ENCODE measurements around the gene ARMH3. TPM values are rescaled to one million over a fixed set of nuclear protein-coding genes. Genes with fewer than 3 reads are reported as not detected.

ARMH3 gene
- total RNA-seq, 1 donor from 2014 or later: 26.4 TPM

DNA sequence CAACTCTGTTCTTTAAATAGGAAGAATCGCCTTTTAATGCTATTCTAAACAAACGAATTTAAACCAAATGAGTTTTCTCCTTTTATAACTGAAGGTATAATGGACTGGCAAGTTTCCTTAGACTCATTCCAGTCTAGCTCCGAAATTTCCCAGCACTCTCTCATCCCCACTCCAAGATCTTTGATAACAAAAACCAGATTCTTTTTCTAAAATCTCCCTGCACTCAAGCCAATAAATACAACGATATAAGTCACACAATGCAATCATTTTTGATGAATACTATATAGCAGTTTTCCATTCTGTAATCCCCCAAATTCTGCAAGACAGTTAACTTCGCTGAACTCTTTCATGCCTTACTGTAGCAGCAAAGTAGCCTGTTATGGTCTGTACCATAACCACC is 239.6 kb downstream of the ARMH3 start:
- intact Hi-C loops (cut with micrococcal nuclease): loop anchor here (10.0 kb wide), 2 partner anchors 428 to 828 kb away; partner anchors contain the start of genes GBF1, PITX3 and TRIM8

DNA sequence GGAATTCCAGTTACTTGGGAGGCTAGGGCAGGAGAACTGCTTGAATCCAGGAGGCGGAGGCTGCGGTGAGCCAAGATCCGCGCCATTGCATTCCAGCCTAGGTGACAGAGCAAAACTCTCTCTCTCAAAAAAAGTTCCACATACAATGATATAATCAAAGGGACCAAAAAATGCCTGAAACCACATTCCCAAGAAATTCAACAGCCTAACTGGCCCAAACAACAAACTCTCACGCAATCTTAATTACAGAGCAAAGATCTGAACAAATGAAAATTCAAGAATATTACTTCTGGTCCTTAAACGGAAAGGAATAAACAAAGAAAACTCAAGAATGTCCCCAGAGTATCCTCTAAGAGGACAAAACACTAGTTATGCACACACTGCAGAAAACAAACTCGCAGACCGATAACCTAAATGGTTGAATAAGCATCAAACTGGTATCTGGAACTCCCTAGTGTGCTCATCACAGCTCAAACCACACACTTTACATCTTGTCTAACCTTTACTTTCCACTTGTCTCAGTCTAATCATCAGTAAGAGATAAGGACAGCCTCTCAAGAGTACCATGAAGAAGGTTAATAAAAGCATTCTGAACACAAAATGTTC is 241.4 kb downstream of the ARMH3 start:
- intact Hi-C loops (cut with micrococcal nuclease): loop anchor here (10.0 kb wide), 2 partner anchors 430 to 830 kb away; partner anchors contain the start of genes GBF1, PITX3 and TRIM8

DNA sequence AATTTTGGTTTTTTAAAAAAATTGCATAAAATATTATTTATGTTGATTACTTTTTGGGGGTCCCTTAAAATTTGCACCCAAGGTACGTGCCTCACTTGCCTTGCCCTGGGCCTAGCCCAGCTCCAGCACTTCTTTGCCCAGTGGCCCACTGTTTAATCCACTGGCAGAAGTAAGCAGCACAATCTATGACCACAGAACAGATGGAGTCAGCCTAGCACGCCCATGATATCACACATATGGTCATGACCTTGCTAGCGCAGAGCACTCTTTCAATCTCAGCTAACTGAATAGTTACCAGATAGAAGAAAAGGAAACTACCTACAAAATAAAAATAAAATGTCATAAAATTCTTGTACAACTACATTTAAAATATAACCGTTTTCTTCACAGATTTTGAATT is 243.4 kb downstream of the ARMH3 start:
- intact Hi-C loops (cut with micrococcal nuclease): loop anchor here (10.0 kb wide), 2 partner anchors 432 to 832 kb away; partner anchors contain the start of genes GBF1, PITX3 and TRIM8

- intact Hi-C loops (cut with micrococcal nuclease): no loop called here
These were observed 248.8 kb downstream of the ARMH3 start for GRCh38 chr10:101807158-101807557.

DNA sequence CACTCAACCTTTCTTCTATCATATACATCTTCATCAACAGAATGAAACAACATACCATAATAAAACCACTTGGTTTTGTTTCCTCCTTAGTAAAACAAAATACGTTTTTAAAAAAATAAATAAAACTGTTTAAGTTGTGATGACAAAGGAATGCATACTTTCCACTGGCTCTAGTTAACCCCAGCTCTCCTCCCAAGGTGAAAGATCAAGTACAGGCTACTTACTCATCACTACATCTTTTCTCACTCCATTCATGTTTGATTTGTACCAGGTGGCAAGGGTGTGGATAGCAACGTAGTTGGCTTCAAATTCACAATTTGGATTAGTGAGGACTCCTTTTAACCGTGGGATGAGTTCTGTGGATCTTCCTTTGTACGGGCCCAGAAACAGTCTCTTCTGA is 252.5 kb downstream of the ARMH3 start:
- intact Hi-C loops (cut with micrococcal nuclease): no loop called here

- intact Hi-C loops (cut with micrococcal nuclease): no loop called here
These were observed 258.4 kb downstream of the ARMH3 start for GRCh38 chr10:101797403-101798059.

Other genes with a start within 250 kb of the ARMH3 start
- 128 and 129 TPM in 2 replicates for gene OGA, start 237.7 kb downstream of the ARMH3 start, total RNA-seq
- gene KCNIP2, start 212.4 kb downstream of the ARMH3 start, total RNA-seq: 4.2 and 4.6 TPM in 2 replicates
- gene HPS6, start 9.2 kb upstream of the ARMH3 start, total RNA-seq: 22.1 and 22.7 TPM in 2 replicates
- 72.5 and 76.0 TPM in 2 replicates for gene LDB1, start 64.2 kb upstream of the ARMH3 start, total RNA-seq
- 62.6 and 70.4 TPM in 2 replicates for gene PPRC1, start 76.9 kb upstream of the ARMH3 start, total RNA-seq
- gene NOLC1, start 96.2 kb upstream of the ARMH3 start, total RNA-seq: 109 and 117 TPM in 2 replicates
- not detected in 2 replicates for gene ELOVL3, start 170.1 kb upstream of the ARMH3 start, total RNA-seq
- gene PITX3, start 185.3 kb upstream of the ARMH3 start, total RNA-seq: not detected in 2 replicates
- gene GBF1, start 189.4 kb upstream of the ARMH3 start, total RNA-seq: 51.5 and 51.8 TPM in 2 replicates

Measured in T-helper 2 cell treated with Interferon-gamma antibody and Interleukin-4, amounts not matched to agents 100 ng/mL and 5 ng/mL, for 36 hours (primary cell).